Skeletal muscle cell (primary cell): Measurements from ENCODE around the gene ZSWIM6.

Source experiments
- DNase-seq: peaks from one replicate; pipeline ENCODE4 v3.0.0-alpha.2; 2010; ENCODE audit warnings: low read depth
- H3K4me3 ChIP-seq: 2 replicates; pipeline ENCODE4 v1.5.1; 2011; ENCODE audit warnings: low read depth, mild to moderate bottlenecking, control low read depth, low read length, moderate library complexity

The ZSWIM6 gene

GRCh38 chr5:61498121-61498520 lies 166.1 kb downstream of the ZSWIM6 start:
- H3K4me3 ChIP-seq: no peak overlapping the region

GRCh38 chr5:61501971-61502370 lies 169.9 kb downstream of the ZSWIM6 start:
- DNase-seq: no peak

More at GRCh38 chr5:61498121-61498520, 166.1 kb downstream of the ZSWIM6 start:
- no peak for DNase-seq

GRCh38 chr5:61504143-61504770 lies 172.2 kb downstream of the ZSWIM6 start:
- no peak for DNase-seq
- no peak overlapping the region for H3K4me3 ChIP-seq

More at GRCh38 chr5:61501971-61502370, 169.9 kb downstream of the ZSWIM6 start:
- H3K4me3 ChIP-seq: no peak overlapping the region

GRCh38 chr5:61505281-61505680 lies 173.2 kb downstream of the ZSWIM6 start:
- no peak for DNase-seq
- H3K4me3 ChIP-seq: no peak overlapping the region

- no peak for DNase-seq
Measured at GRCh38 chr5:61507232-61507631, 175.2 kb downstream of the ZSWIM6 start.

GRCh38 chr5:61516946-61517345 lies 184.9 kb downstream of the ZSWIM6 start:
- no peak for DNase-seq
- H3K4me3 ChIP-seq: no peak overlapping the region

More at GRCh38 chr5:61507232-61507631, 175.2 kb downstream of the ZSWIM6 start:
- H3K4me3 ChIP-seq: no peak overlapping the region

GRCh38 chr5:61519728-61520277 lies 187.7 kb downstream of the ZSWIM6 start:
- H3K4me3 ChIP-seq: no peak overlapping the region
- no peak for DNase-seq

- no peak for DNase-seq
Measured at GRCh38 chr5:61523073-61523472, 191.0 kb downstream of the ZSWIM6 start.

GRCh38 chr5:61523997-61524396 lies 191.9 kb downstream of the ZSWIM6 start:
- H3K4me3 ChIP-seq: no peak overlapping the region
- no peak for DNase-seq

More at GRCh38 chr5:61523073-61523472, 191.0 kb downstream of the ZSWIM6 start:
- H3K4me3 ChIP-seq: no peak overlapping the region

- H3K4me3 ChIP-seq: no peak overlapping the region
- no peak for DNase-seq
Measured at GRCh38 chr5:61525512-61526206, 193.6 kb downstream of the ZSWIM6 start.

GRCh38 chr5:61526207-61526519 lies 194.1 kb downstream of the ZSWIM6 start:
- no peak overlapping the region for H3K4me3 ChIP-seq
- DNase-seq: no peak

GRCh38 chr5:61532983-61533382 lies 200.9 kb downstream of the ZSWIM6 start:
- no peak for DNase-seq
- no peak overlapping the region for H3K4me3 ChIP-seq

- no peak overlapping the region for H3K4me3 ChIP-seq
- DNase-seq: no peak
Measured at GRCh38 chr5:61534481-61535267, 202.6 kb downstream of the ZSWIM6 start.

- DNase-seq: no peak
- H3K4me3 ChIP-seq: no peak overlapping the region
Measured at GRCh38 chr5:61535828-61536227, 203.8 kb downstream of the ZSWIM6 start.

- no peak overlapping the region for H3K4me3 ChIP-seq
- no peak for DNase-seq
Measured at GRCh38 chr5:61536922-61537321, 204.9 kb downstream of the ZSWIM6 start.

GRCh38 chr5:61538722-61539501 lies 206.9 kb downstream of the ZSWIM6 start:
- no peak for DNase-seq

GRCh38 chr5:61549530-61549929 lies 217.5 kb downstream of the ZSWIM6 start:
- H3K4me3 ChIP-seq: no peak overlapping the region
- no peak for DNase-seq

More at GRCh38 chr5:61538722-61539501, 206.9 kb downstream of the ZSWIM6 start:
- H3K4me3 ChIP-seq: no peak overlapping the region

- no peak overlapping the region for H3K4me3 ChIP-seq
- no peak for DNase-seq
Measured at GRCh38 chr5:61551637-61552313, 219.7 kb downstream of the ZSWIM6 start.

GRCh38 chr5:61559146-61559545 lies 227.1 kb downstream of the ZSWIM6 start:
- DNase-seq: no peak

More at GRCh38 chr5:61559146-61559545, 227.1 kb downstream of the ZSWIM6 start:
- H3K4me3 ChIP-seq: no peak overlapping the region
